GM19099 (cell line): ENCODE results near the gene PAX4.

Experiments
- POLR2A ChIP-seq: IDR thresholded peaks from 3 replicates; pipeline ENCODE4 v1.6.1; 2011; ENCODE audit warnings: low read depth; ENCODE audit not compliant: insufficient read length; ENCODE audit errors: extremely low read depth

Gene PAX4

GRCh38 chr7:127618042-127618441 is at the start of gene PAX4:
PAX4 (minus strand) TSS chr7:127618142; CDS start chr7:127615928, 2,214 bp downstream.
- TF ChIP-seq POLR2A: no peak

GRCh38 chr7:127667017-127667670 is 49.2 kb upstream of the PAX4 start:
- TF ChIP-seq POLR2A: no peak

GRCh38 chr7:127666602-127667001 is 48.7 kb upstream of the PAX4 start:
- no peak for TF ChIP-seq POLR2A

- TF ChIP-seq POLR2A: no peak
Measured at GRCh38 chr7:127665922-127666321, 48.0 kb upstream of the PAX4 start.

- no peak for TF ChIP-seq POLR2A
Measured at GRCh38 chr7:127658970-127659630, 41.2 kb upstream of the PAX4 start.

- TF ChIP-seq POLR2A: no peak
Measured at GRCh38 chr7:127657500-127657899, 39.6 kb upstream of the PAX4 start.

GRCh38 chr7:127655720-127656119 is 37.8 kb upstream of the PAX4 start:
- TF ChIP-seq POLR2A: no peak

GRCh38 chr7:127654404-127655394 is 36.8 kb upstream of the PAX4 start:
- no peak for TF ChIP-seq POLR2A

GRCh38 chr7:127653396-127653795 is 35.5 kb upstream of the PAX4 start:
- no peak for TF ChIP-seq POLR2A

GRCh38 chr7:127652333-127653248 is 34.6 kb upstream of the PAX4 start:
- TF ChIP-seq POLR2A: no peak

GRCh38 chr7:127651556-127652332 is 33.8 kb upstream of the PAX4 start, which contains the start of gene SND1:
SND1 (plus strand) TSS chr7:127652194; CDS start chr7:127652374, 180 bp downstream.
- peak; percentile 96 for TF ChIP-seq POLR2A

- TF ChIP-seq POLR2A: no peak
Measured at GRCh38 chr7:127650847-127651555, 33.1 kb upstream of the PAX4 start.

- TF ChIP-seq POLR2A: no peak
Measured at GRCh38 chr7:127648986-127649385, 31.0 kb upstream of the PAX4 start.
